GM18505 (cell line): ENCODE data around the gene OXLD1.
A peak's percentile ranks its signal among the peaks of the same experiment; 100 is the strongest.
"Not testable (repeated sequence)": the region's sequence is repeated elsewhere in the genome, so short reads cannot be mapped to it uniquely, and the experiment has no call there.

Experiments used
- ATAC-seq: cut with Tn5 transposase; IDR thresholded peaks from one replicate; pipeline ENCODE4 v1.9.1; 2021; ENCODE audit not compliant: unreplicated experiment
- POLR2A ChIP-seq: IDR thresholded peaks from 4 replicates; pipeline ENCODE4 v1.6.1; 2011; ENCODE audit warnings: borderline replicate concordance; ENCODE audit not compliant: insufficient read depth, insufficient read length; ENCODE audit errors: extremely low read depth

OXLD1 gene

GRCh38 chr17:81684442-81684911, 18.1 kb upstream of the OXLD1 start:
- no peak for ATAC-seq
- TF ChIP-seq POLR2A, result no peak

GRCh38 chr17:81683584-81684441, 17.4 kb upstream of the OXLD1 start, which contains the start of the genes ARL16 and HGS:
TSS of gene ARL16 (minus strand) at chr17:81683797. CDS start at chr17:81683753, 44 bp downstream.
TSS of gene HGS (plus strand) at chr17:81684011. CDS start at chr17:81684067, 56 bp downstream.
- ATAC-seq, result peak; percentile 87
- TF ChIP-seq POLR2A, result peak; percentile 73

- TF ChIP-seq POLR2A, result no peak
- ATAC-seq, result no peak
Observed at GRCh38 chr17:81683208-81683583, 16.8 kb upstream of the OXLD1 start.

GRCh38 chr17:81682565-81683207, 16.3 kb upstream of the OXLD1 start:
- no peak for TF ChIP-seq POLR2A
- ATAC-seq, result no peak

- no peak for ATAC-seq
Observed at GRCh38 chr17:81681672-81682071, 15.3 kb upstream of the OXLD1 start.

GRCh38 chr17:81680150-81680549, 13.7 kb upstream of the OXLD1 start:
- no peak for ATAC-seq

More at GRCh38 chr17:81681672-81682071, 15.3 kb upstream of the OXLD1 start:
- TF ChIP-seq POLR2A, result no peak

GRCh38 chr17:81676906-81677305, 10.5 kb upstream of the OXLD1 start:
- no peak for ATAC-seq
- no peak for TF ChIP-seq POLR2A

More at GRCh38 chr17:81680150-81680549, 13.7 kb upstream of the OXLD1 start:
- no peak for TF ChIP-seq POLR2A

GRCh38 chr17:81675515-81676221, 9.3 kb upstream of the OXLD1 start:
- ATAC-seq, result not testable (repeated sequence)

- TF ChIP-seq POLR2A, result no peak
- no peak for ATAC-seq
Observed at GRCh38 chr17:81673561-81674258, 7.3 kb upstream of the OXLD1 start.

- no peak for TF ChIP-seq POLR2A
- no peak for ATAC-seq
Observed at GRCh38 chr17:81672954-81673353, 6.5 kb upstream of the OXLD1 start.

GRCh38 chr17:81672504-81672903, 6.1 kb upstream of the OXLD1 start:
- no peak for TF ChIP-seq POLR2A
- ATAC-seq, result no peak

GRCh38 chr17:81667754-81668153, 1.3 kb upstream of the OXLD1 start:
- no peak for ATAC-seq
- no peak for TF ChIP-seq POLR2A

GRCh38 chr17:81666092-81666341, 388 bp downstream of the OXLD1 start:
- peak; percentile 7 for ATAC-seq
- no peak for TF ChIP-seq POLR2A

- no peak for ATAC-seq
- peak; percentile 16 for TF ChIP-seq POLR2A
Observed at GRCh38 chr17:81665205-81666091, 957 bp downstream of the OXLD1 start.
